ENCODE results near the gene ARID5B.

The ARID5B gene

GRCh38 chr10:62088786-62089185 is 187.3 kb downstream of the ARID5B start:
- in situ Hi-C loops (cut with HindIII; ENCODE audit: low sequenced_read_pairs): no loop called here
- no peak overlapping the region for H3K4me3 ChIP-seq (ENCODE audit: low read depth, low read length)
- DNase-seq (ENCODE audit: low read depth): no peak
- no peak for TF ChIP-seq CTCF (IDR thresholded peaks at IDR 0.05; ENCODE audit: low read depth, low read length, missing control alignments)

GRCh38 chr10:62092301-62093030 is 191.0 kb downstream of the ARID5B start:
- in situ Hi-C loops (cut with HindIII; ENCODE audit: low sequenced_read_pairs): no loop called here
- H3K4me3 ChIP-seq (ENCODE audit: low read depth, low read length): no peak overlapping the region
- TF ChIP-seq CTCF (IDR thresholded peaks at IDR 0.05; ENCODE audit: low read depth, low read length, missing control alignments): no peak
- DNase-seq (ENCODE audit: low read depth): no peak

- in situ Hi-C loops (cut with HindIII; ENCODE audit: low sequenced_read_pairs): no loop called here
- H3K4me3 ChIP-seq (ENCODE audit: low read depth, low read length): no peak overlapping the region
- peak; percentile 81 for DNase-seq (ENCODE audit: low read depth)
- TF ChIP-seq CTCF (IDR thresholded peaks at IDR 0.05; ENCODE audit: low read depth, low read length, missing control alignments): no peak
Measured at GRCh38 chr10:62093863-62094291, 192.4 kb downstream of the ARID5B start.

- H3K4me3 ChIP-seq (ENCODE audit: low read depth, low read length): no peak overlapping the region
- in situ Hi-C loops (cut with HindIII; ENCODE audit: low sequenced_read_pairs): no loop called here
- peak; percentile 48 for DNase-seq (ENCODE audit: low read depth)
- TF ChIP-seq CTCF (IDR thresholded peaks at IDR 0.05; ENCODE audit: low read depth, low read length, missing control alignments): no peak
Measured at GRCh38 chr10:62095181-62096122, 194.0 kb downstream of the ARID5B start.

- in situ Hi-C loops (cut with HindIII; ENCODE audit: low sequenced_read_pairs): no loop called here
- no peak for TF ChIP-seq CTCF (IDR thresholded peaks at IDR 0.05; ENCODE audit: low read depth, low read length, missing control alignments)
- DNase-seq (ENCODE audit: low read depth): no peak
- H3K4me3 ChIP-seq (ENCODE audit: low read depth, low read length): no peak overlapping the region
Measured at GRCh38 chr10:62096256-62096933, 194.9 kb downstream of the ARID5B start.

Data from astrocyte of the cerebellum (primary cell).